Activated CD4-positive, alpha-beta T cell treated with anti-CD3 and anti-CD28 coated beads, Interleukin-2, Interleukin-4, amounts not matched to agents 100 ng/mL and 50 ng/mL, durations not matched to agents 16 hours and 8 hours (primary cell): Measurements from ENCODE around the gene CABLES1.
A peak's percentile ranks its signal among the peaks of the same experiment; 100 is the strongest.

Experiments used
- DNase-seq: peaks from one replicate; pipeline ENCODE4 v3.0.0-alpha.2; 2020; ENCODE audit warnings: low spot score

The CABLES1 gene

DNA sequence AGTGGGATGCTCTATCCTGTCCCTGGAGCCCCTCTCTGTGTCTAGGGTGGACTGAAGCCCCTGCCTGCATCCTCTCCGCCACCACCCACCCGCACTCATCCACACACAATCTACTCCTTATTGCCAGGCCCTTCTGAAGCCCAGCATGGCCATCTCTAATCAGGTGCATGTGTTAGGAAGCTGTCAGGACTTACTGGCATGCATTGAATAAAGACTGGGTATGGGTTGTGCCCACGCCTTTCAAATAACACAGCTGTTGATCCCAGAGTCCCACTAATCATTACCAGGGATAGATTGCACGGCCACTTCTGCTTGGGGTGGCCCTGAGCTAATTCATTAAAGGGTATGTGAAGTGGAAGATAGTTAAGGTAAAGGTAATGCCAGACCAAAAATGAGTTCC lies 88.4 kb downstream of the CABLES1 start:
- DNase-seq: no peak

GRCh38 chr18:23225503-23225902 lies 90.2 kb downstream of the CABLES1 start:
- no peak for DNase-seq

DNA sequence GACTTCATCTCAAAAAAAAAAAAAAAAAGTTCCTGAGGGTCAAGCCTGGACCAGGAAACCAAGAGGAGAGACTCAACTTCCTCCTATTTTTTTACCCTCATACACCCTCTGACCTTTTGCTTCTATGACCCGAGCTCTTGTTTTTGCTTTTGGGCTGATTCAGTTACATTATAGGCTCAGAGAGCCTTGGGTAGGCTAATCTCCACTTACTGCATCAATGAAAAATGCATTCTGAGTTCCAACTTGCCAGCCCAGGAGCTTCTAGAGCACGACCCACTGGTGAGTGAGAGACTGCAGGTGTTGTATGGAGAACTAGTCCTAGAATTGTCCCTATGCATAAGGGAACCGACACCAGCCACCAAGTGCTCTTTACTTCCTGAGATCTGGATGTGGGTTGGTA lies 91.1 kb downstream of the CABLES1 start:
- DNase-seq: no peak

GRCh38 chr18:23226930-23227725 lies 91.8 kb downstream of the CABLES1 start:
- no peak for DNase-seq

- DNase-seq: no peak
Measured at GRCh38 chr18:23227726-23228070, 92.4 kb downstream of the CABLES1 start.

GRCh38 chr18:23228102-23229061 lies 93.1 kb downstream of the CABLES1 start:
- peak; percentile 54 for DNase-seq

DNA sequence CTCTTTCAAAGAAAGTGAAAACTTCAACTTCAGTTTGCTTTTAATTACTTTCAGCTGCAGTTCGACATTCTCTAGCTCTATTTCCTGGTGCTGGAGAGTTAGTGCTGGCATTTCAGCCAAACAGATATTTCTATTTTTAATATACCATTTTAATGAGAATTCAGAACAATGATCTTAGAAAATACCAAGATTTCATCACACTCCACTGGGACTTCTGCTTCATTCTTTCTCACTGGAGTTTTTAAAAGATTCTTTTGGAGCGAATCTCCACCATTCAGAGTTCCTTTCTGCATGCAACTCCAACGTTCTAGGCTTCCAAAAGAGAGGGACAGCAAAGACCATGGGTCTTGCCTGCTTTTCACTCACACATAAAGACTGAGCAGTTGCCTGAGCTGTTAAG lies 94.2 kb downstream of the CABLES1 start:
- no peak for DNase-seq

GRCh38 chr18:23230686-23231085 lies 95.4 kb downstream of the CABLES1 start:
- DNase-seq: no peak

DNA sequence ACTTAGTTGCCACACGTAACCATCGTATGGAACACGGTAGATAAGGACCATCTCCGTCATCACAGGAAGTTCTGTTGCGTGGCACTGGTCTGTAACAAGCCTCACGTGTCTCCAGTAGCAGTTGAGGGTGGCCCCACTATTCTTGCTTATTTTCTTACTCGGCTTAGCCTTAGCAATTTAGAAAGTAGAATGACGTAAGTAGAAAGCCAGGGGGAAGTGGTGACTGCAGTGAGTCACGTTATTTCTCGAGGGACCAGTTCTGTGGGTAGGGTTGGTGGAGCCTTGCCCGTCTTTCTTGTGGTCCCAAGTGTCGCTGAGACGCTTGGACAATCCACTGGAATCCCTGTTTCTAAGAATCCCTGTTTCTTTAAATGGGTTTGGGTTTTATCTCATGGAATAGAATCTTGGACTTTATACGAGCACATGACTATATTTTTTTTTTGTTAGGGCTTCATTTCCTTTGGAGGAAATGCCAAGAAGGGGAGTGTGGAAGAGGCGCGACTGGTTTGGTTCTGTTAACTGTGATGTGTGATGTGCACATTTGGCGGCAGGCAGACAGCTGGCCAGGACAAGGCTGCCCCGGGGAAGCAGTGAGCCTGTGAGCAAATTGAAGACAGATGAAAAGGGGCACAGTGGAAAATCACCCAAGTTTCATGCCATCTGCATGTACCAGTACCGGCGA lies 96.2 kb downstream of the CABLES1 start:
- peak; percentile 96 for DNase-seq

DNA sequence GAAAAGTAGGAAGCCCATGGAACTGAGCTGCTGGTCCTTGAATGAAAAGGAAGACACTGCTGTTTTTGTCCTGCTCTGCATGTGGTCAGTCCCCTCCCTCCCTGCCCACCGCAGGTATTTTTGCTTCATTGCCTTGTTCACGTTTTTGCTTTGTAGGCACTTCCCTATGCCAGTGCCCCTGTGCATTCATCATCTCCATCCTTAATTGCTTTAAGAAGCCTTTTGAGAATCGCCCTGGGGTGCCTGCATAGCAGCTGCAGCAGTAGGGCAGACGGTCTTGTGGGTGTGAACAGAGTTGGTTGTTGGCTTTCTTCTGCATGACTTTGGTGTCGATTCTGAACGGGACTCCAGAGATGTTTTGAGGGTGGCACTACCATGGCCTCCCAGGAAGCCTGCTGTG lies 97.0 kb downstream of the CABLES1 start:
- no peak for DNase-seq

- no peak for DNase-seq
Measured at GRCh38 chr18:23234619-23235018, 99.3 kb downstream of the CABLES1 start.

- DNase-seq: no peak
Measured at GRCh38 chr18:23235336-23235735, 100.1 kb downstream of the CABLES1 start.

- DNase-seq: no peak
Measured at GRCh38 chr18:23235860-23236259, 100.6 kb downstream of the CABLES1 start.

- DNase-seq: no peak
Measured at GRCh38 chr18:23236876-23237468, 101.7 kb downstream of the CABLES1 start.

GRCh38 chr18:23237524-23238151 lies 102.4 kb downstream of the CABLES1 start:
- DNase-seq: peak; percentile 53

- no peak for DNase-seq
Measured at GRCh38 chr18:23238152-23238531, 102.9 kb downstream of the CABLES1 start.

- DNase-seq: no peak
Measured at GRCh38 chr18:23238651-23239349, 103.5 kb downstream of the CABLES1 start.

- no peak for DNase-seq
Measured at GRCh38 chr18:23239350-23239692, 104.0 kb downstream of the CABLES1 start.

DNA sequence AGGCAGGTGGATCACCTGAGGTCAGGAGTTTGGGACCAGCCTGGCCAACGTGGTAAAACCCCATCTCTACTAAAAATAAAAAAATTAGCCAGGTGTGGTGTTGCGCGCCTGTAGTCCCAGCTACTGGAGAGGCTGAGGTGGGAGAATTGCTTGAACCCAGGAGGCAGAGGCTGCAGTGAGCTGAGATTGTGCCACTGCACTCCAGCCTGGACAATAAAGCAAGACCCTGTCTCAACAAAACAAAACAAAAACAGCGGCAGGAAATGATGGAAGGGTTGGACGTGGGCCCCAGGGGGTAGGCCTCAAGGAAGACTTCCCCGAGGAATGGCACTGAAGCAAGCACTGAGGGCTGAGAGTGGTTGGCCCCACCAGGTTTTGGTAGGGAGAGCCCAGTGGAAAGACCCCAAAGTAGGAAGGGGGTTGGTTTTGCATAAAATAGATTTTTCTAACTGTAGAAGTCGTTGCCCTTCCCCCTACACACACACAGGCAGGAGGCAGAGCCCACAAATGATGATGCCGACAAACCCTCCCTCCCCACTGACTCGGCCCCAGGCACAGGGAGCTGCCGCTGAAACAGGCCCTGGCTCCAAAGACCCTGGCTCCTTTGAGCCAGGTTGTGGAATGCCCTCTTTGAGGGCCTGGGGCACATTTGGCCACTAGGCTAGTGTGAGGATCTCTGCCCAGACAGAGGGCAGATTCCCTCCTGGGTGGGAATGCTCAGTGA lies 104.8 kb downstream of the CABLES1 start:
- DNase-seq: no peak

DNA sequence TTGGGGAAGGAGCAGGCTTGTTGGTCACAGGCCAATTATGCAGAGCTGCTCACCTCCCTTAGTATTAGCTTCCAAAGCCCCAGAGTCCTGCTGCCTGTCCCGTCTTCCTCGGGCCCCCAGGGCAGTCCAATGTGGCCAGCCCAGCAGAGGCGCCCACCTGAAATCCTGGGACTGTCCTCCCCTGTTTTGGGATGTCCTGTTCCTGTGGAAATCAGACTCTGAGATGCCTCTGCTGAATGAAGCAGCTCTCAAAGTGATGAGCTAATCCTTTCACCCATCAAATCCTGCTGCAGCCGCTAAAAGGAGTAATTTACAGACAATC lies 105.3 kb downstream of the CABLES1 start:
- DNase-seq: no peak
